ENCODE measurements around the gene THADA.
"Not testable (repeated sequence)": the region's sequence is repeated elsewhere in the genome, so short reads cannot be mapped to it uniquely, and the experiment has no call there.

The THADA gene

GRCh38 chr2:43192744-43193651, 402.8 kb downstream of the THADA start:
- H3K9me3 ChIP-seq (ENCODE audit: severe bottlenecking): no peaks in the 10 kb centered on the region
- H3K27me3 ChIP-seq (ENCODE audit: insufficient read depth, low read depth, severe bottlenecking): no peaks in the 10 kb centered on the region
- H3K36me3 ChIP-seq: no peaks in the 10 kb centered on the region
- no peak overlapping the region for H3K27ac ChIP-seq
- DNase-seq: no peak
- TF ChIP-seq CTCF (IDR thresholded peaks at IDR 0.05; ENCODE audit: low read depth, low read length): no peak
- no peak overlapping the region for H3K4me3 ChIP-seq (ENCODE audit: low read depth, low read length)

GRCh38 chr2:43191947-43192516, 403.8 kb downstream of the THADA start:
- DNase-seq: no peak
- TF ChIP-seq CTCF (IDR thresholded peaks at IDR 0.05; ENCODE audit: low read depth, low read length): peak; percentile 22; the same call in 1 of the 2 replicates
- no peaks in the 10 kb centered on the region for H3K27me3 ChIP-seq (ENCODE audit: insufficient read depth, low read depth, severe bottlenecking)
- no peak overlapping the region for H3K4me3 ChIP-seq (ENCODE audit: low read depth, low read length)
- H3K36me3 ChIP-seq: no peaks in the 10 kb centered on the region
- H3K27ac ChIP-seq: no peak overlapping the region
- no peaks in the 10 kb centered on the region for H3K9me3 ChIP-seq (ENCODE audit: severe bottlenecking)

GRCh38 chr2:43190311-43191052, 405.4 kb downstream of the THADA start:
- no peaks in the 10 kb centered on the region for H3K9me3 ChIP-seq (ENCODE audit: severe bottlenecking)
- DNase-seq: no peak
- H3K36me3 ChIP-seq: no peaks in the 10 kb centered on the region
- H3K27me3 ChIP-seq (ENCODE audit: insufficient read depth, low read depth, severe bottlenecking): no peaks in the 10 kb centered on the region
- no peak overlapping the region for H3K4me3 ChIP-seq (ENCODE audit: low read depth, low read length)
- H3K27ac ChIP-seq: no peak overlapping the region
- TF ChIP-seq CTCF (IDR thresholded peaks at IDR 0.05; ENCODE audit: low read depth, low read length): no peak

GRCh38 chr2:43189861-43190260, 406.0 kb downstream of the THADA start:
- H3K4me3 ChIP-seq (ENCODE audit: low read depth, low read length); H3K27ac ChIP-seq; H3K27me3 ChIP-seq (ENCODE audit: insufficient read depth, low read depth, severe bottlenecking); H3K36me3 ChIP-seq; H3K9me3 ChIP-seq (ENCODE audit: severe bottlenecking); DNase-seq: not testable (repeated sequence)

GRCh38 chr2:43188561-43189386, 407.1 kb downstream of the THADA start:
- Histone ChIP-seq H3K9me3 (ENCODE audit: severe bottlenecking) (no peaks in the 10 kb centered on the region), H3K36me3 (no peaks in the 10 kb centered on the region), H3K27ac (no peak overlapping the region), H3K27me3 (ENCODE audit: insufficient read depth, low read depth, severe bottlenecking) (no peaks in the 10 kb centered on the region), H3K4me3 (ENCODE audit: low read depth, low read length) (no peak overlapping the region)
- TF ChIP-seq CTCF (IDR thresholded peaks at IDR 0.05; ENCODE audit: low read depth, low read length): no peak
- DNase-seq: no peak

Measured in WERI-Rb-1 (cell line).